GM18858 (cell line): ENCODE results near the gene TTYH3.

Source experiments
- ATAC-seq: cut with Tn5 transposase; IDR thresholded peaks from one replicate; pipeline ENCODE4 v1.9.1; 2021; ENCODE audit not compliant: unreplicated experiment

Gene TTYH3

DNA sequence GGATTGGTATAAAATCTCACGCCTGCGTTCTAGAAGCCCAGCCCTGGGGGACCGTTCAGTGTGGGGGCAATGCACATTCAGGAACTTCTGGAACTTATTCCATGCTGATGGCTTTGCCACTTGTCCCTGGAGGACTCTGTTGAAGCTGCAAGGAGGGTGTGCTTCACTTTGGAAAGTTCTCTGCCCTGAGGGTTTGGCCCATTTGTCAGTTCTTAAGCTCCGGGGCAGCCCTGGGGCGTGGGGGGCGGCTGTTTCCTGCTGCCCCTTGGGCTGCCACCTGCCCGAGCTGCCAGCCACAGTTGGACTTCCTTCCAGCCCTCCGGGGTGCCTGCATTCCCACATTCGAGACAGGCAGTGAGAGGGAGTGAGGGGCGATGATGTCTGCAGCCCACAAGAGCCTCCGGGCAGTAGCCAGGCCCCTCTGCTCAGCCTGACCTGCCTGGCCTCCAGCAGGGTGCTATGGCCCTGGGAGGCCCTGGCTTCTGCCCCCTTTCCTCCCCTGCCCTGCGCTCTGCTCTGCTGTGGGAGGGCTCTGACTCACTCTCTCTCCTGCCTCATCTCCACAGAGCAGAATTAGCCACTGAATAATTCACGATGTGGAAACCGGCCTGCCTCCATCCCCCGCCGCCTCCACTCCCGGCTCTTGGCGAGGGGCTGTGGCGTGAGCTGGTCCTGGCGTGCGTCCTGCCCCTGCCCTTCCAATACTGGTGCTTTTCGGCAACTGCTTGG is 1.9 kb downstream of the TTYH3 start:
- no peak for ATAC-seq

DNA sequence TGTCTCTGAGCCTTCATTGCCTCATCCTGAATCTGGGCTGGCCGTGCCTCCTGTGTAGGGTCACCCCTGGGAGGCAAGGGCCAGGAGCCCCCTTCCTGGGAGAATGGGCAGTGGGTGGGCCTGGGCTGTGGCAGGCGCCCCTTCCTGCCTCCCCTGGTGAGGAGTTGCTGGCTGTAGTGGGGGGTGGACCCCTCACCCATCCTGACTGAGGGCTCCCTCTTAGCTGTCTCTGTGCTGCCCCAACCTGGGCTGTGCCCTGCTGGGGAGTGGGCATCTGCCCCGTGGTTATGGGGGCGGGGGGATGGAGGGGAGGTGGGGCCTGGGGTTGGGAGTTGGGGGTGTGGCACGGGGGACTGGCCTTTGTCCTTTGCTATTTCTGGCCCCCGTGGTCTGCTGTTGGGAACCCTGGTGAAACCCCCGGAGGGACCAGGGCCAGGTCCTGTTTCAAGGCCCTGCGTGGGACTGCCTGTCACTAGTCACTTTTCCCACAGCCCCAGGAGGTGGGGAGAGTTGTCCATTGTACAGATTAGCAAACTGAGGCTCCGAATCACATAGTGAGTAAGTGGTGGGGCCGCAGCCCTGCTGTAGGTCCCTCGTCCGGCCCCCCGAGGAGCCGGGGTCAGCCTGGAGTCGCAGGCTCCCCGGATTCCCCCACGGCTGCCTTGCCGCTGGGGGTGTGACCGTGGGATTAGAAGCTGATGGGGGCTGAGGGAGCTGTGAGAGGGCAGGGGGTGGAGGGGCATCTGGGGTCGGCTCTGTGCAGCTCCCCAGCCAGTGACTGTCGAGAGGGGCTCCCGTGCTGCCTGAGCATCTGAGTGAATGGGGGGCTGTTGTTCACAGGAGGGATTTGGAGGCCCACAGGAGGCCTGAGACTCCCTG is 2.7 kb downstream of the TTYH3 start:
- no peak for ATAC-seq

DNA sequence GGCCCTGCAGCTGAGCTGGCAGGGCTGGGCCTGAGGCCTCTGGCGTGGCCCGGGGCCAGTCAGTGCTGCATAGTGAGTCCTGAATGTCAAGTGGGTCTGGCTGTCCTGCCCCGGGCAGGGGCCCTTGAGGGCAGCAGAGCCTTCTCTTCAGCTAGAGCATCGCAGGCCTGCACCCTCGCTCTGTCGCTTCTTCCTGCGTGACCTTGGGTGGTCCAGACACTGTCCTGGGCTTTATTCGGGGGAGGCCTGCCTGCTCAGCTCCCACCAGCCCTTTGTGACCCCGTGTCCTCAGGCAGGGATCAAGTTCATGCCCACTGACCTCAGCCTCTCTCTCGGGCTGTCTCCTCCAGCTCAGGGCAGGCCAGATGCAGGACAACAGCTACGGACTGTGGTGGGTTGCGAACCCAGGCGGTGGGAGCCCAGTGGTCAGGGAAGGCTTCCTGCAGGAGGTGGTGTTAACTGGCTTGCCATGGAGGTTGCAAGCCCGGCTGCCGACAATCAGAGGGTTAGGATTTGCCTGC is 3.4 kb downstream of the TTYH3 start:
- no peak for ATAC-seq

DNA sequence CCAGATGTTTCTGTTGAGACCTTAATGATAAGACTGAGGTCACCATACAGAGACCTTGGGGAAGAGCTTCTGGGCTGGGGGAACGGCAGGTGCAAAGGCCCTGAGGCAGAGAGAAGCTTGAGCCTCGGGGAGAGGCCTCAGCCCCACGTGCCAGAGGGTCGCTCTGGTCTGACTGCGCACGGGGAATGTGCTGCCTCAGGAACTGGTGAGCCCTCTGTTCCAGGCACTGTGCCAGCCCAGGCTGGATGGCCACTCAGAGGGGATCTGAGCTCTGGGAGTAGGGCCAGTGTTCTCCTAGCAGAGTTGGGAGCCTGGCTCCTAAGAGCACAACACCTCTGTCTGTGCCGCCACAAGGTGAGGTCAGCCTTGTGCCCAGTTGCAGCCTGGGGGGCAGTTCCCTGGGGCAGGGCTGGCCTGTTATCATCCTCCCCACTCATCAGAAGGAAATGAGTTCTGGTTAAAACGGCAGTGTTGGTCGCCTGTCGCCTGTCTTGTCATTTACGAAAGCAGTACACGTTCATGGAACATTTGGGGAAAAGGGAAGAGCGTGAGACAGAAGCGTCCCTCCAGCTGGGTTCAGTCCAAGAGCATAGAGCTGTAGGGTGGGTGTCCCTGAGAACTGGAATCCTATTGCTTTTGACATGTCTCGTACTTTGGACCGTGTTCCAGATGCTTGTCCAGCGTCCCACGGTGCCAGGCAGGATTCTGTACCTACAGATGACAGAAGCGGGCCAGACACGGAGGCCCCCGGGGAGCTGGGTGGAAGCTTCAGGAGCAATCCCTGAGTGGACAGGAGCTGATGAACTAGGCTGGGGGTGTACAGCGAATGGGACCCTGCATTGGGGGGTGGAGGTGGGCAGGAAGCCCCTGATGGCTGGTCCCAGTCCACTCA is 4.3 kb downstream of the TTYH3 start:
- no peak for ATAC-seq

DNA sequence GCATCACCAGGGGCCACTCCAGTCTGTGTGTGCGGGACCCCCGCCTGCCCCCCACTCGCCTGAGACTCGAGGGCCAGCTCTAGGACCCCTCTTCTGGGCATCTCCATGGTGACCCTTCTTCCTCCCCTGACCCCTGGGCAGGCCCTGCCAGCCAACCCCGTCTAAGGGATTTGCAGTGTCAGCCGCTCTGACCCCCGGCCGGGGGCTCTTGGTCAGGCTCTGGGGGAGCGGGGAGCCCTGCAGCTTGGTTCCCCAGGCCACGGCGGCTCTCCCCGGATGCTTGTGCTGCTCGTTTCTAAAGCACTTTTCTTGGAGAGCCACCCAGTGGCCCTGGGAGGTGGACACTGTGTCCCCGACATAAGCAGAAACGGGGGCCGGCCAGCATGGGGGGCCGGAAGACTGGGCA is 5.3 kb downstream of the TTYH3 start:
- no peak for ATAC-seq

DNA sequence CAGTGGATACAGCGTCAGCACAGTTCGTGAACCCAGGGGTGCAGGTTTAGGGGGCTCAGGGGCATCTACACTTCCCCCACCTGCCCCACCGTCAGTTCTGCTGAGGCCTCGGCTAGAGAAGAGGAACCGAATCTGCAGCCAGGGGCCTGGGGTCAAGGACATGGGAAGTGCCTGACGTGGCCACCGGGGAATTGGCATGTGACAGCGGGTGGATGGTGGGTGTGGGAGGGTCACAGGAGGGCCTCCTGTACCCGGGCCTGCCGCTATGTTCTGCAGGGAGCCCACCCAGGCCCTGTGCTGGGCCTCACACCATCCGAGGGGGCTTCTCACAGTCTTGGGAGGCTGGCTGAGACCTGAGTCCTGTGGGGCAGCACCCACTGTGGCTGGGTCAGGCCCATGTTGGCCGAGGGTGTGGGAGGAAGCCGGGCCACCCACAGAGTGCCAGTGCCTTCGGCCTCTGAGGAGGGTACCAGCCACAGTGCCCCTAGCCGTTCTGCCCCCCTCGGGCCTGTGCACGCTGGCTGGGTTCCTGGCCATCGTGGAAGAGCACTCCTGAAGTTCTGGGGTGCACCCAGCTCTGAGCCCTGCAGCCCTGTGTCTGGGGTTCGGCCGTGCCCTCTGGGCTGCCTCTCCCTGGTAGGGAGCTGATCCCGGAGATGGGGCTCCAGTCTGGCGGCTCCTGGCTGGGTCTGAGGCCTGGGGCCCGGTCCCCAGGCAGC is 5.9 kb downstream of the TTYH3 start:
- no peak for ATAC-seq

DNA sequence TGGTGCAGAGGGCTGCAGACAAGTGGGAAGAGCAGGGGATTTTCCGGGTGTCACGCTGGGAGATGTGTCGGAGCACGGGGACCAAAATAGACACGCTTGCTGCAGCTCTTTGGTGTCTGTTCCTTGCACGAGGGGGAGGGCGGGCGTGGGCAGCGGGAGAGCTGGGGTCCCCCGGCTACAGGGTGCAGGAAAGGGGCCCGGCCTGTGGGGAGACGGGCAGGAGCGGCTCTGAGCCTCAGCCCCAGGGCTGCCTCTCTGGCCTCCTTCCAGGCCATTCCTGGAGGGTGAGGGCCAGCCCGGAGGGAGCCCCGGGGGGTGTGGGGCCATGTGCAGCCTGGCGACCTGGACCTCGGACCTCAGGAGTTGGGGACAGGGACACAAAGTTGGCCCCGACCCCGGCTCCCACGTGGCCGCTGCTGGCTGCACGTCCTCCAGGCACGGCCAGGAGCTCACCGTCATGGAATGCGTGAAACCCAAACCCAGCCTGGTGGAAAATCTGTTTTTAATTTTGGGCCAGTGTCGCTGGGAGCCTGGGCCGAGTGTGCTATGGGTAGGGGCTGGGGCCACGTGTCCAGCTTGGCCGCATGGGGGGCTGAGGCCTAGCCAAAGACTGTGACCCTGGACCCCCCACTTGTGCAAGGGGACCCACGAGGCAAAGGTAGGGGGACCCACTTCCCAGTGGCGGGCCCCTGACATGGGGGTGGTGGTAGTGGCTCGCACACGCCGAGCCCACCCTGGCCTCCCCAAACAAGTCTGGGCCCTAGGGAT is 6.6 kb downstream of the TTYH3 start:
- no peak for ATAC-seq

DNA sequence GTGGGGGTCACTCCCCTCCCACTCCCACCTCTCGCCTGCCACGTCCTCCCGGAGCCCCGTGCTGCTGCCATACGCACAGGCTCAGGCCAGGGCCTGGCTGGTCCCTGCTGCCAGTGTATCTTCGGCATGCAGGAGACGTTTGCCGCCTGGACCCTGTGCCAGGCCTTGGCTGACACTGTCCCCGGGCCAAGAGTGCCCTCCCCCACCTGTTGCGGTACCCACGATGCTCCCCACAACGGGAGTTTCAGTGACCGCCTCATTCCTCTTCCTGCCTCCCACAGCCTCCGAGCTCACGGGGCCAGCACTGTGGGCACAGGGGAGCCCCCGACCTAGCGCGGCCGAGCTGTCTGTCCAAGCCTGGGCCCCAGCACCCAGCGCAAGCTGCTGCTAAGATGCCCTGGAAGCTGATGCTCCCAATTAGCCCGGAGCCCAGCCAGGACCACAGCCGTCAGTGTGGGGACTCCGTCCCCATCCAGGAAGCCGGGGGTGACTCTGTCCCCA is 7.4 kb downstream of the TTYH3 start:
- ATAC-seq, result no peak

DNA sequence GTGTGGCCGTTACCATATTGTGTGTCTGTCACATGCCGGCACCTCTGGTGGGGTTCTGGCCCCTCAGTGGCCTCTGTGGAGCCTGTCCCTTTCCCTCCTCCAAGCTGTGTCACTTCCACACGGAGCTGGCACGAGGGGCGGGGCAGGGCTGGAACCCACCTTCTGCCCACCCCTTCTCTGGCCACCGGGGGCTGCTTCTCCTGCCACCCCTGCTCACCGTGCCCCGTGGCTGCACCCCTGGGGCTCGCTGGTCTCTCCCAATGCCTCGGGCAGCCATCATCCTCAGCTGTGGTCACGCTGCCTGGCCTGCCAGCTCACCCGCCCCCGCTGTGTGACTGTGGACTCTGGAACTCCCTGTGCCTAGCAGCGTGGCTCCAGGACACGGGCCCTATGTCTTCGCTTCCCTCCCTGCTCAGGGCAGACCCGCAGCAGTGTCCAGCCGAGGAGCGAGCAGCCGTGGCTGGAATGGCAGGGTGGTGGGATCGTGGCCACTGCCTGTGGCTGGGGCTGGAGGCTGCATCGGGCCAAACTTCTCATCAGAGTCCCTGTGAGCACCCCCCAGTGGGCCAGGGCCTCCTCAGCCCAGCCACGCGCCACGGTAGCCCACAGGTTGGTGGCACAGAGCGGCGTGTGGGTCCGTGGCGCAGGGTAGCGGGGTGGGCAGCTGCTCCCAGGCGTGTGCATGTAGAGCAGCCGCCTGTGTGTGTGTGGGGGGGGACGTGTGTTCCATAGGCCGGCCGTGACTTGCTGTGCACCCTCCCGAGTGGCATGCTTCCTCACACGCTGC is 8.1 kb downstream of the TTYH3 start:
- no peak for ATAC-seq

DNA sequence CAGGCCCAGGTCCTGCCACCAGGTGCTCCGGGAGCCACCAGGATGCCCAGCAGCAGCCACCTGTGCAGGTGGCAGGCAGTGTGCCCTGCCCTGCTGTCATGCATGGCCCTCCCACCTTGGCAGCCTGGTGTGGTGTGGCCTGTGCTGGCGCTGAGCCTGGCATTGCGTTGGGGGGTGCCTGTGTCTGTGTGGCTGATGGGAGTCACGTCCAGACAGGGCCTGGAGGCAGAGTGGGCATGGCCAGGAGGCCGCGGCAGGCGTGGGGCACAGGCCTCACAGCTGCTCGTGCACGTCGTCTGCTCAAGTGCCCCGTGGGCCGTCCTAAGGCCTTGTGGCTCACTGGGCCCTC is 8.7 kb downstream of the TTYH3 start:
- ATAC-seq, result no peak

DNA sequence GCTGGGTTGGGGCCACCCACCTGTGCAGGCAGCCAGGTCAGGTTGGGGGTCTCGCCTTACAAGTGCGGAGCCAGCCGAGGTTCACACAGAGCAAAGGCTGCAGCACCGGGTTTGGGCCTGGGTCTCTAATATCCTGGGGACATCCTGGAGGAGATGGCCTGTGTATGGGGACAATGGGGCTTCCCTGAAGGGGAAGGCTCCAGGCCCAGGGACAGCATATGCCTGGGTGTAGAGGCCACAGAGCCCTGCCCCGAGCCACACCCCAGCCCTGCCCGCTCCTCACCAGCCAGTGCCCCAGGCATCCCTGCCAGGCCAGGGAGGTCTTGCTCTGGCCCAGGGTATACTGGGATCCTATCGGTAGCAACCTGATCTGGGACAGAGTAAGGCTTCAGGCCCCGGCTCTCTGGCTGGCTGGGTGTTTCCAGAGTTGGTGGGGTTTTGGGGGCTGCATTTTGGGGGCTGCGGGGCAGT is 9.1 kb downstream of the TTYH3 start:
- ATAC-seq, result no peak

DNA sequence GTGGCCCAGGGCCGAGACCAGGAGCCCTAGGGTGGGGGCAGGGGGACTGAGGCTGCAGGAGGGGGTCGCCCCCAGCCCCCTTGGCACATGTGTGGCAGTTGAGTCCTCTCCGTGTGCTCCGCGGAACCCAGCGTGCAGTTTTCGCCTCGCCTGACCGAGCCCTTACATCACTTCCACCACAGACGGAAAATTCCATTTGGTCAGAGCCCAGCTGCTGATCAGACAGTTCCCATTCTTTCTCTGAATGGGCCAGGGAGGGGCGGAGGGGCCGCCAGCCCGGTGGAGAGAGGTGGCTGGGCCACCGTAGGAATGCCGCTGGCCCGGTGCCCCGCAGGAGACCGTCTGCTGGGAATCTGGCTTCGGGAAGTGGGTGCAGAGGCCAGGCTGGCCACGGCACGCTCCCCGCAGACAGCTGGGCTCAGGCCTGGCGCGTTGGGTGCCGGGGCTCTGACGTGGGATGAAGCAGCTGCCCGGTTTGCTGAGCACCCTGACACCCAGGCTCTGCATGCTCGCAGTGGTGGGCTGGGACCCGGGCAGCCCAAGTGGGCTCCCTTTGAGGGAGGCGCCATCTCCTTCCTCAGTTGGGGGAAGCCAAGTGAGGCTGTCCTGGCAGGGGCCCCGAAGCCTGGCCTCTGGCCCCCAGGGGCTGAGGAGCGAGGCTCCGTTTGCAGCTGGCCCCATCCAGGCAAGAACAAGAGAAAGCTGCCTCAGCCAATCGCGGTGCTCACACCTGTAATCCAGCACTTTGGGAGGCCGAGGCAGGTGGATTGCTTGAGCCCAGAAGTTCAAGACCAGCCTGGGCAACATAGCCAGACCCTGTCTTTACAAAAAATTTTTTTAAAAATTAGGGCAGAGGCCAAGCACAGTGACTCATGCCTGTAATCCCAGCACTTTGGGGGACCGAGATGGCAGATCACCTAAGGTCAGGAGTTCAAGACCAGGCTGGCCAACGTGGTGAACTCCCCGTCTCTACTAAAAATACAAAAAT is 9.9 kb downstream of the TTYH3 start:
- no peak for ATAC-seq

DNA sequence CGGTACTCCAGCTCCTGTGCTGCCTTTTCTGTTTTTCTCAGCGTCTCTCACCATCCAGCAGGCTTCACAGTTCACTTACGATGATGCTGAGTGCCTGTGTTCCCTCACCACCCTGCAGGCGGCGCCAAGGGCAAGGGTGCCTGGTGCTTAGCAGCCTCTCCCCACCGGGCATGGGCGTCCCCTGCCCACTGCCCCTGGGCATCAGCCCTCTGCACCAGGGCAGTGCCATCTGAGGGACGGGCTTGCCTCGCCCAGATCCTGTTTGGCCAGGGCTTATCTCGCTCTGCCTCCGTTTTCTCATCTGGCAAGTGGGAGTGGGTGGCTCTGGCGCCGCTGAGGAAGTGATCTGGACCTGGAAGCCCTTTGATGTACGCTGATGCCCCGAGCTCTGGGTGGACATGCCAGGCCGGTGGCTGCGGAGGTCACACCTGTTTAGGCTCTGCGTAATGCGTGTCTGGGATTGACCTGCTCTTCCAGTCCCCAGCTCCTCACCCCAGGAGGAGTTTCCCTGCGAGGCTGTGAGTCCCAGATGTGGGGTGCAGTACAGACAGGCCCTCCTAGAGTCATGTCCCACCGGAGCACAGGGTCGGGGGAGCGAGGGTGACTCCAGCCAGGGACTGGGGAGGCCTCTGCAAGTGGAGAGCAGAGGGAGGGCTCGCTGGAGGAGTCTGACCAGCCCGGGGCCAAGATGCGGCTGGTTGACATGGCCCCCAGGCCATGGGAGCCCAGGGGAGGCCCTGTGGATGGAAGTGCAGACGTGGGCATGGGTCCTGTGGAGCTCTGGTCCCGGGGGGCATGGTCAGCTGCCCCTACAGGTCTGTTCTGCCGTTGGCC is 11.8 kb downstream of the TTYH3 start:
- no peak for ATAC-seq

DNA sequence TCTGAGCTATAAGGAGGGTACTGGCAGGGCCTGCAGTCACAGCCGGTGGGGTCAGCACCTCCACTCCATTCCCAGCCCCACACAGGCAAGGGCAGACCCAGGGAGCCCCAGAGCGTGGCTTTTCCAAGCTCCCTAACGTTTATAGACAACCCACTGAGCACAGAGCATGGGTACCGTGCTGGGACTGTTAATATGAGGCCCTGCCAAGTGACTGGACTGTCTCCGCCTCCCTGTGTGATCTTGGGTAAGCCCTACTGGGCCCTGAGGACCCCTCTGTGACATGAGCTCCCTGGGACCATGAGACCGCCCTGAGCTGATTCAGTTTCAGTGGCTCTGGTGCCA is 12.4 kb downstream of the TTYH3 start:
- no peak for ATAC-seq

DNA sequence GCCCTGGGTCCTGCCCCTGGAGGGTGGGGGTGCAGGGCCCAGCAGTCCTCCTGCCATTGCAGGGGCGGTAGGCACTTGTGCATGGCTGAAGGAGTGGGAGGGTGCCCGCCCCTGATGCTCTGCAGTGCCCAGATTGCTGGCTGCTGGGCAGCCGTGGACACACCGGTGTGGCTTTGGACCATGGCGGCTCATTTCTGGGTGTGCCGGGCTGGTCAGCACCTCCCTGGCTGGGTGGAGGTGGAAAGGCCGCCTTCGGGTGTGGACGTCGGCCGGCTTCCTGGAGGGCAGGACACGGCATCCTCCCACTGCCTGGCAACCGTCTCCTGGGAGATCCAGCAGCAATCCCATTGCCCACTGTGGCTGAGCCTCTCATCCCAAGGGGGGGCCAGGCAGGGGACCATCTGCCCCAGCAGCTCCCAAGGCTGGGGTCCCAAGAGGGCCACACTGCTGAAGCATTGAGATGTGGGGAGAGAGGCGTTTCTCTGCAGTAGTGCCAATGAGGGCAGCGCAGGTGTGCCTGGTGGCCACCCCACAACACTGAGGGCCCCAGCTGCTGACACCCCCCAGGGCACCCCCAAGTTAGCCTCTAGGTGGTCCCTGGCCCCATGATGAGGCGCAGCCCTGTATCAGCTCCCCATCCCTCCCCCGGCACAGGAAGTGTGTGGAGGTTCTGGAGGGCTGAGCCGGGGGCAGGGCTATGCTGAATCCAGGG is 12.9 kb downstream of the TTYH3 start:
- no peak for ATAC-seq

DNA sequence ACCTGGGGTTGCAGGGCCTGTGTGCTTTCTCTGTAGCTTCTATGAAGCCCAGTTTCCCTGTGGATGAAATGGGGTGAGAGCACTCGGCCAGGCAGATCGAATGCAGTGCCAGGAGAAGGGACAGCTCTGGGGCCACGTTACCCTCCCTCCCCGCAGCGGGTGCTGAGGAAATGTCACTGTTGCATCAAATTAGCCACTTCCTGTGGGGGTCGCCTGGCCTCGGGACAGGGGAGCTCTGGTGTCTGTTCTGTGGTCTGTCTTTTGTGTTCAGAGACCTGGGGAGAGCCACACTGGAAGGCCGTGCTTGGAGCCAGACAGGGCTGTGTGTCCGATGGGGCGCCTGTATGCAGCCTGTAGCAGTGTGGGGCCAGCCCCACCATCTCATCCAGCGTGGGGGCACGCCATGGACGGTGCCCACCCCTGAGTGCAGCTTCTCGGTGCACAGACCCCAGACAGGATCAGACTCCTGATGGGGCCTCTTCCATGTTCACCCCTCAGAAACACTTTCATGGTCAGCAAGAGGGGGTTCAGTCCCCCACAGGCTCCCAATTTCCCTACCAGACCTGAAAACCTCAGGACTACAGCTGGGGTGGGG is 13.6 kb downstream of the TTYH3 start:
- ATAC-seq, result peak; percentile 51
